ENCODE results near the gene EDEM3.

- TF ChIP-seq POLR2A (IDR thresholded peaks at IDR 0.05) (no peak), CTCF (IDR thresholded peaks at IDR 0.05) (no peak), POLR2AphosphoS5 (IDR thresholded peaks at IDR 0.05; ENCODE audit: insufficient read depth in 1 of 2, low read depth in 1 of 2) (no peak)
Observed at GRCh38 chr1:184743062-184743756, 11.4 kb downstream of the EDEM3 start.

All from vagina (tissue), 2 donors.